Stimulated activated CD4-positive, alpha-beta T cell treated with anti-CD3 and anti-CD28 coated beads, Interleukin-1b, Interleukin-23, amount 100 ng/mL, for 4 hours (primary cell): ENCODE data around the gene ARL6.

Source experiments
- DNase-seq, 2 donors: peaks; one replicate each; pipeline ENCODE4 v3.0.0-alpha.2; 2020; ENCODE audit warnings: low read depth in 2 of 2

The ARL6 gene

GRCh38 chr3:97764407-97765238 is at the start of gene ARL6:
Gene ARL6, plus strand, starts transcription at chr3:97764758. Its CDS starts 3,350 bp downstream, at chr3:97768108.
- peak; percentile 48 to 60 for DNase-seq

DNA sequence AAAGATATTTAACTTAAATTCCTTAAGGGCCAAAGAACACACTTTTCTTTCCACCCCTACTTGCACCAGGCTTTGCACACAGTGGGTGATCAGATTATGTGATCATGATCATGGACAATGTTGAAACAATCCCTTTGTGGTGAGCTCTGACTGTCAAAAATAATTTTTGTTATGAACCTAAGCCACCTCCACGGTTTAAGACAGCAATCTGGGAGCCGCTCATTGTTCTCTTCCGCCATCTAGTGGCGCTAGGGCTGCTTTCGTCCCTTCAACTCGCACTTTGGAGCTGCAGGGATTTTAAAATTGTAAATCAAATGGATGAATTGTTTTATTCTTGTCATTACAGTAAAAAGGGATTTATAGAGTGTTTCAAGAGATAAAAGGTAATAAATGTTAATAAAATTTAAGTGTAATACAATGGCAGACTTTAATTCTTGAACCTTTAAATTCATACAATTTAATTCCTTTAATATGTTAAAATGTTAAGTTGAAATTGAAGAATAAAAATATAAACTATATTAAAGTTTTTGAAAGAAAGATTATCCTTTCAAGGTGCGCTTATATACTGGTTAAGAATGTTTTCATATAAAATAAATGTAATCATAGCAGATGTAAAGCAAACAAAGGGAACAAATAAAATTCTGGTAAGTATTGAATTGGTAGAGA is 45.3 kb upstream of the ARL6 start:
- DNase-seq, result peak; percentile 41 to 52

- DNase-seq, result no peak
Measured at GRCh38 chr3:97720417-97720816, 44.1 kb upstream of the ARL6 start.

DNA sequence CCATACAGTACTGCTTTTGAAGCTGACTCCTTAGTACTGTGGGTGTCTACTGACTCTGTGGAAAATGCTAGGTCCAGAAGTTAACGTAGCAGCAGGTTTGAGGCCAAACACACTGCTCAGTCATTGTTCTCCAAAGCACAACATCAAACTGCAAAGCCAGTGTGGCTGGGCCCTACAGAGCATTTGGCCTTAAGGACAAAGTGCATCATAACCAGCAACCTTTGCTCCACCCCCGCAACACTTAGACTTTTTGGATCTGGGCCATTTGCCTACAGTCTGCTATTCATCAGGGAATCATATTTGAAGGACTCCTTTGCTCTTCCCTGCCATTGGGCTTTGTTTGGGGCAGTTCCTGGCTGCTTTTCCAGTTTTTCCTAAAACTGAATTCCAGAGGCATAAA is 43.1 kb upstream of the ARL6 start:
- no peak for DNase-seq

- no peak for DNase-seq
Measured at GRCh38 chr3:97736928-97737327, 27.6 kb upstream of the ARL6 start.

DNA sequence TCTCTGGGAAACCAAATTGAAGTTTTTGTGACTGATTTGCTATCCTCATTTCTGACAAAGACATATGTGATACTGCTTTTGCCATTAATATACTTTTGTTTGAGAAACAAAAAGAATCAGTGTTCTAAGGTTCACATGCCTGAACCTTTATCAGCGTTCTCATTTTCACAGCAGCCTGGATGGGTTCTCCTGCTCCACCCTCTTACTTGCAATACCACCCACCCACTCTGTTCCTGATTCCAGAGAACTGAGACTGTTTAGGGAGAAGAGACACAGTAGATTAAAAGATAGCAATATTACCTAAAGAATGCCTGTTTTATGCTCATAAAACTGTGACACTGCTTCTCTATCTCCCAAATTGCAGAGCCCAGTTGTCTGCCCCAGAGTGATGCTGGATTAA is 25.8 kb upstream of the ARL6 start:
- no peak for DNase-seq

GRCh38 chr3:97742036-97742435 is 22.5 kb upstream of the ARL6 start:
- DNase-seq, result no peak

DNA sequence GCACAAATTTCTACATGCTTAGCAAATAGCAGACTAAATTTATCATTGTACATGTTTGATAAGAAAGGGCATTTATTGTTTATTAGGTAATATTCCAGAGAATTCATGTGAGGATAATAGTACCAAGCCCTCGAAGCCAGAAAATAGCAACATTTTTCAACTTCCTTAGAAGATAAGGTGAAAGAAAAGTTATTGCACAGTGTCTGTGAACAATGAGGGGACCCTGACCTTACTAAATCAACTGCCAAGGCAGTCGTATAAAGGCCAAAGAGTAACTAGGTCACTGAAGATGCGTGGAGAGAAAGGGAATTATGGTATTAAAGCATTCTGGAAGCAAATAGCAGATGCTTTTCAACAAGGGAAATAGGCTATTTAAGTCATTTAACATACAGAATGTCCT is 20.3 kb upstream of the ARL6 start:
- no peak for DNase-seq

DNA sequence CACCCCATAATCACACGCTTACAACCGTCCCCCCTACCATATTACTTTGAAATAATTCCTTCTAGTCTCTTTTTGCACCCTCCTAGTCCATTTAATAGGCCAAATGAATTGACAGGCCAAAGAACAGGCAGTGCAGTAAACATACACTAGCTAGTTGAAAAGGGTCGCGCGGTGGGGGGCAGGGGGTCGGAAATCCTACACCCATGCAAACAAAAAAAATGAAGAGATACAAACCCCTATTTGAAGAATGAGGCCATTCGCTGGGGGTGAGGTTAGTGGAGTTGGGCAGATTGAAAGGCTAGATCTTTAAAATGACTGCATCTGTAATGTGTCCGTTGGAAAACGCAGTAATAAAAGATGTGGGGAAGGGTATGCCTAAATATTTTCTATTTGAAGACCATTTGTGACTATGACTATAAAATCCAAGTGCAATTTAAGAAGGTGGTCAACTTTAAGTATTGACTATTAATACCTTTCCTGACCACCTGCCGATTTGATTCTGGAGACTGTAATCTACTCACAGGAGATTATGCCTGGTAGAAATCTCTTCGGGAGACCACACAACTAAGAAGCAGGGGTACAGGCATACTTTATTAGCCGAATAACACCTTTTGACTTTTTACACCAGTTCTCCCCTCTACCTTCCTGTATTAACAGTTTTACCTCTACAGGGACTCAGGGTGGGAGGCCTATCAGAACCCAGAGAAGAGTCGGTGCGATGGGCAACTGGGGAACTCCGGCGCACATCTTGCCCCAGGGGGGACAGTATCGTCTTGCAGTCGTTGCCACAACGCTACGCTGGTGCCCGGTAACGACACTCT is 762 bp upstream of the ARL6 start:
- no peak for DNase-seq

- no peak for DNase-seq
Measured at GRCh38 chr3:97765336-97765735, 778 bp downstream of the ARL6 start.

- DNase-seq, result no peak
Measured at GRCh38 chr3:97772926-97773325, 8.4 kb downstream of the ARL6 start.

- no peak for DNase-seq
Measured at GRCh38 chr3:97778152-97778551, 13.6 kb downstream of the ARL6 start.

DNA sequence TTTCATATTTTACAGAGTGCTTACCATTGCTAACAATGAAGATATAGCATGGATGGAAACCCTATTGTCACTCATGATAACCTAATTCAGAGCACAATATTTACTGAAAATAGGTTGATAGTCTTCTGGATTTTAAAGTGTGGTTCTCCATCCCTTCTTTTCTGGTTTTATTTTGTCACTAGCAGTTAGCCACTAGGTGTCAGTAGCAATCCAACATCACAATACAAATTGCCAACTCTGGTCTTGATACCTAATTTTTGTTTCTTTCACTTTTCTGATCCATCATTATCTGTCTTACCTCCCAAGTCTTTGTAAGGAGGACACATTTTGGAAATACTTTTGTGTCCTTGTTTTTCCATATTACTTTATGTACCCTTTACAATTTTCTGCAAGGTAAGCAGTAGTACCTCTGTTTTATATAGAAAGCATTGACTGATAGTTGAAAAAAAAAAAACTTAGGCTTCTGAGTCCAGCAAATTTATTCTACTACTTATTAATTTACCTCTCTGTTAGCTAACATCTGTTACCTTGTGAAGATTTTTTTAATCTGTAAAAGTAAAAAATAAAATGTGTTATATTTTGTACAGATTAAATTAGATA is 29.0 kb downstream of the ARL6 start:
- peak in 1 of 2 donors; percentile 21 for DNase-seq

DNA sequence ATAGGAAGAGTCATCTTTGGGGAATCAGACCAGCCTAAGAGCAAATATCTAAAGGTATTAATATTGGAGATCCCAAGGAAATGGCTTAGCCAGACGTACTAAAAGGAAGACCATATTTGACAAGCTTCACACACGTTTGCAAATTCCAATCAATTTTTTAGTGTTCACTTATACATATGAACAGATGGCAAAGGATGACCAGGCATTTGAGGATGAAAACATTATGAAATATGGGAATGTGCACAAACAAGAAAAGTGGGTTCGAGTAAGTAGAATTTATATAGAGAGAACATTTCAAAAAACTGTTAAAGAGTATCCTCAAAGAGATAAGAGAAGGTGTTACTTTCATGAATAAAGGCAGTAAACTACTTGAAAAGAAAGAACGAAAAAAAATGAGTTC is 31.4 kb downstream of the ARL6 start:
- no peak for DNase-seq

DNA sequence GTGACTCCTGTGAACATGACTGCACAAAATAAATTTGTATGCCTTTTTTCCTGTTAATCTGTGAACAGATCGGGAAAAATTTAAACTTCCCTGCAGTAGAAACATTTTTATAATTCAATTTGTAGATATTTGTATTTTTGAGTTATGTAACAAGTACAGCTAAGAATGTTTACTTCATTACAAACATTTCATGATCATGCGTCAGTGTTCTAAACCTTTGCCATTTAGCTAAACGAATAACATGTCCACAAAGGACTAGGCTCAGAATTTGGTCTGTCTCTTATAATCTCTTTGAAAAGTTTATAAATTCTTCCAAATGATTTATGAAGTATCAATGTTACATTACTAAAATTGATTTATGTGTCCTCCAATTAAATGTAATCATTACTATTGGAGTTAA is 39.9 kb downstream of the ARL6 start:
- no peak for DNase-seq

GRCh38 chr3:97810779-97811390 is 46.3 kb downstream of the ARL6 start:
- DNase-seq, result no peak

DNA sequence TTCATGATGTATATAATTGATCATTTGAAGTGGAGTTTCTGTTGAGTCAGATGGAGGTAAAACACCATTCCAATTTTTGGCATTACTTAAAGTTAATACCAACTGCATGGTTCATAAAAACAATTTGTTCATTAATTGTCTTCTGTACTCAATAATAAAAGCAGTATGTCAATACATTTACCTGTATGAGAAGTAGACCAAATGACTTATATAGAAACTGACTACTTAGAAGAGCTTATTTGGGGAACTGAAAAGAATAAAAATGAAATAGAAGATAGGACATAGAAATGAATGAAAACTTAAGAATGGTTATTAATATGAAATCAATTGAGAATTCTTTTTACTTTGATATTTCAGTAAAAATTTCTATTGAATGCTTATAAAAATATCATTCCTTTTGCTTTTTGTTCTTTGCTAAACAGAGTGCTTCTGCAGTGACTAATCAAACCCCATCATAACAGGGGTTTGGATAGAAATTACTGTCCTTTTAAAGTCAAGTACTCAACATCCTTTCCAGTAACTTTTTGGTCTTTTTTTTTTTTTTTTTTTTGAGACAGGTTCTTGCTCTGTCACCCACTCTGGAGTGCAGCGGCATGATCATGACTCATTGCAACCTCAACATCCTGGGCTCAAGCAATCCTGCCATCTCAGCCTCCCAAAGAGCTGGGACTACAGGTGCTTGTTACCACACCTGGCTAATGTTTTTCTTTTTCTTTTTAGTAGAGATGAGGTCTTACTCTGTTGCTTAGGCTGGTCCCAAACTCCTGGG is 50.8 kb downstream of the ARL6 start:
- DNase-seq, result peak; percentile 1 to 14

GRCh38 chr3:97816811-97817210 is 52.3 kb downstream of the ARL6 start:
- no peak for DNase-seq

- no peak for DNase-seq
Measured at GRCh38 chr3:97817965-97818364, 53.4 kb downstream of the ARL6 start.

GRCh38 chr3:97820780-97821179 is 56.2 kb downstream of the ARL6 start:
- DNase-seq, result no peak

DNA sequence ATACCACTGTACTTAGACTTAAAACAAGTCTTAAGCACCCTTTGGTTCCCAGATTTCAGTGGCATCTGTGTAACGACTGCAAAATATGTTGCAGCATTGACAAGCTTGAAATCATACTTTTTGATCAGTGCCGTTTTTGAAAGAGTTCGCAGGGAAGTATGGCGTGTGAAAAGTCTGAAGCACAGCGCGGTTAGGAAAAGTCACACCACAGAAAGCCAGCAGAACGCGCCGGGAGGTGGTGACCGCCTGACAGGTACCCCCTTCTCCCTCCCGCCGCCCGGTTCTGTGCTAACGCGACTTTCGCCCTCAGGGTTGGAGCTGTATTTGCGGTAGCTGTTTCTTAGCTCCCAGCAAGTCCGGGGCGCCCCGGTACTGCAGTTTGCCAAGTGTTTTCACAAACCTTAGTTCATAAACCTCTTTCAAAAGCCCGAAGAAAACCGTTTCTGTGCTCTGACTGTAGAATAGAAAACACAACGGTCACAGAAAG is 56.8 kb downstream of the ARL6 start:
- peak in 1 of 2 donors; percentile 15 for DNase-seq
